Putamen (tissue), 1 donor: ENCODE data around the gene RGPD3.
"Not testable (repeated sequence)": the region's sequence is repeated elsewhere in the genome, so short reads cannot be mapped to it uniquely, and the experiment has no call there.

Source experiments
- DNase-seq: peaks from one replicate; pipeline ENCODE4 v3.0.0-alpha.2; 2016; ENCODE audit warnings: low spot score

The RGPD3 gene

DNA sequence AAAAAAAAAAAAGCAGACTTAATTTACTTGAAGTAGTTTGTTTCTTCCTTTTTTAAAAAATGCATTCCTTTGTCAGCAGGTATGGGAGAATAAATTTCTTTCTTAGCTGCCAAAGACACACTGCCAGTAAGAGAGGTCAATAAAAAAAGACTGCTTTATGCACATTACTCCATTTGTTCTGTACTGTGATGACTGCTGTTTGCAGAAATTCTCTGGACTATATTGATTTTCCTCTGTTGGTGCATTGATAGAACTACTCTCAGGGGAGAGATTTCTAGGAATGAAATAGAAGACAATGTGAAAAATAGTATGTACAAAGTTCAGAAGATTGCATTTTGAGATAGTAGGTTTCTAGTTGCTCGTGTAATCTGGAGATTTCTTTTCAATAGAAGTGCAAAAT is 11.3 kb upstream of the RGPD3 start:
- DNase-seq = not testable (repeated sequence)

- DNase-seq = not testable (repeated sequence)
Observed at GRCh38 chr2:106477647-106478046, 9.4 kb upstream of the RGPD3 start.

- not testable (repeated sequence) for DNase-seq
Observed at GRCh38 chr2:106470658-106471057, 2.4 kb upstream of the RGPD3 start.

GRCh38 chr2:106467516-106467915 is 697 bp downstream of the RGPD3 start:
- DNase-seq = not testable (repeated sequence)

DNA sequence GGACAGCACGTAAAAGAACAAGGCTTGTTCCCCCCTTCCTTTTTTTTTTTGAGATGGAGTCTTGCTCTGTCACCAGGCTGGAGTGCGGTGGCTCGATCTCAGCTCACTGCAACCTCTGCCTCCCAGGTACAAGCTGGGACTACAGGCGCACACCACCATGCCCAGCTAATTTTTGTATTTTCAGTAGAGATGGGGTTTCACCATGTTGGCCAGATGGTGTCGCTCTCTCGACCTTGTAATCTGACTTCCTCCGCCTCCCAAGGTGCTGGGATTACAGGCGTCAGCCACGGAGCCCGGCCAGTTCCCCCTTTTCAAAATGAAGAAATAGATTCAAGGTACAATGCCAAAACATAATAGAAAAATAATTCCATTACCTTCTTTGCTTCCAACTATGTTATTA is 6.3 kb downstream of the RGPD3 start:
- DNase-seq = not testable (repeated sequence)

DNA sequence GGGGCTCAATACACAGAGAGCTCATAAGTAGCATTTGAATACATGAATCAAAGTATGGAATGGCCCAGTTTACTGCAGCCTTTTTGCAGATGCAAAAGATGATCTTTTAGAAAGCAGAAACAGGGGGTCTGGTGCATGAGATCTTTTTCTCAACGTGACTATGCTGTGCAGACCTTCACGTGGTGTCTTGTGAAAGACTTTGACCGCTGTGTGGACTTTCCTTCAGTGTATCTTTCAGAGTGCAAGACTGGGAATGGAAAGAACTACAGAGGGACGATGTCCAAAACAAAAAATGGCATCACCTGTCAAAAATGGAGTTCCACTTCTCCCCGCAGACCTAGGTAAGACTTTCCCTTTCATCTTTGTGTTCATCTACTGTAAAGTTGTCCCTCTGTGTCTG is 77.5 kb downstream of the RGPD3 start:
- DNase-seq = not testable (repeated sequence)

DNA sequence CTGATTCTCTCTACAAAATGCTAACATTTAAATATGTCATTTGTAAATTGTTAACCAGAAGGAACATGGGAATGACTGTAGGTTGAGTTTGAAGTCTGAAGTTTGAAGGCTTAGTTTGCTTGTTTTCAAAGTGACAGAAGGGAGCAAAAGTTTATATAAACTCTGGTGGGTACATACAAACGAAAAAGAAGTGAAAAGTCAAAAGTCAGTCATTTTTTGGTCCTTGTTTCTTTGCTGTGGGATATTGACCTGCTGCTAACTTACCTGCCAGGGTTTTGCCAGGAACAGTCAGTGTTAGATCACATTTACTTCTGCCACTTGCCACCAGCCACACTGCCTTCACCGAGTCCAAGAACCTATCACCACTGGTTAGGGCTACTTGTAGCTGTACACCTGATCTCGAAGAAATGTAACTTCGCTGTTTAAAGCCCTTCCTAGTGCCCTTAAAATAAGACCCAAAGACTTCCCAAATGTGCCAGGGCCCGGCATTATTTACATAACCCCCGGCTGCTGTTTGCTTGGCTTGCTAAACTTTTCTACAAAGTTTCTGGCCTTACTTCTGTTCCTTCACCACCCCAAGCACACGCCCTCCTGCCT is 79.3 kb downstream of the RGPD3 start:
- DNase-seq = not testable (repeated sequence)

DNA sequence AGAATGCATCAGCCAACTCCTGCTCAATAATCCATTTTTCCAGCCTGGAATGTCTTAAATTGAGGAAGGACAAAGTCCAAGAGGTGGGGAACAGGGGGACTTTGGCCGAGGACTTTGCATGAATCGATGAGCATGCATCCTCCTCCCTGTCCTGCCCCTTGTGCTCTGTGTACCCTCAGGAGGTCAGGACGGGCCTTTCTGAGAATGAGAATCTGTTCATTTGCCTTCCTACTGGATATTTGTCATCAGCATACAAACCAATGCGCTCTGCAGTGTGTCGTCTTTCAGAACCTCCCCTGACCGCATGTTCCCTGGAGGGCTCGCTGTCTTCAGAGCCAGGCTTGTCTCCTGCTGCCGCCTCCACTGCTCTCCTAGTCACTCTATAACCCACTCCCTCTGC is 83.7 kb downstream of the RGPD3 start:
- not testable (repeated sequence) for DNase-seq

DNA sequence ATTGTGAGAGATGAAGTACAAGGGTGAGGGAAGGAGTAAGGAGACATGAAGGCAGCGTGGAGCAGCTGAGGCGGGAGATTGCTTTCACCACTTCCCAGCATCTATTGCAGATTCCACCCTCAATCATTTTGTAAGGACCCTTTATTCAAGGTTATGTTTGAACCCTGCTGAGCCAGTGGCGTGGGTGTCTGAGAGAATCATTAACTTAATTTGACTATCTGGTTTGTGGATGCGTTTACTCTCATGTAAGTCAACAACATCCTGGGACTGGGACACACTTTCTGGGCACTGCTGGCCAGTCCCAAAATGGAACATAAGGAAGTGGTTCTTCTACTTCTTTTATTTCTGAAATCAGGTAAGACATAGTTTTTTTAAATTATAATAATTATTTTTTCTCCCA is 86.3 kb downstream of the RGPD3 start:
- DNase-seq = not testable (repeated sequence)

DNA sequence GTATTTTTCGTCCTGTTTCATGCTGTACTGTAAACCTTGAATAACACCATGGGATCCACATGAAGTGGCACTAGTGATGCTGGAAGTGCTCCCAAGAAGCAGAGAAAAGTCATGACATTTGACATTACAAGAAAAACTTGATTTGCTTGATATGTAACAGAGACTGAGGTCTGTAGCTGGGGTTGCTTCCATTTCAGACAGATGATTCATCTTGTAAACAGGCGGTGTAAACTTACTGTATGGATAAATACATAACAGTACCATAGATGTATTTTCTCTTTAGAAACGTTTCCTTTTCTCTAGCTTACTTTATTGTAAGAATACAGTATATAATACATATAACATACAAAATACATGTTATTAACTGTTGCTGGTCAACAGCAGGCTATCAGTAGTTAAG is 88.6 kb downstream of the RGPD3 start:
- not testable (repeated sequence) for DNase-seq

- not testable (repeated sequence) for DNase-seq
Observed at GRCh38 chr2:106369182-106369581, 99.0 kb downstream of the RGPD3 start.

DNA sequence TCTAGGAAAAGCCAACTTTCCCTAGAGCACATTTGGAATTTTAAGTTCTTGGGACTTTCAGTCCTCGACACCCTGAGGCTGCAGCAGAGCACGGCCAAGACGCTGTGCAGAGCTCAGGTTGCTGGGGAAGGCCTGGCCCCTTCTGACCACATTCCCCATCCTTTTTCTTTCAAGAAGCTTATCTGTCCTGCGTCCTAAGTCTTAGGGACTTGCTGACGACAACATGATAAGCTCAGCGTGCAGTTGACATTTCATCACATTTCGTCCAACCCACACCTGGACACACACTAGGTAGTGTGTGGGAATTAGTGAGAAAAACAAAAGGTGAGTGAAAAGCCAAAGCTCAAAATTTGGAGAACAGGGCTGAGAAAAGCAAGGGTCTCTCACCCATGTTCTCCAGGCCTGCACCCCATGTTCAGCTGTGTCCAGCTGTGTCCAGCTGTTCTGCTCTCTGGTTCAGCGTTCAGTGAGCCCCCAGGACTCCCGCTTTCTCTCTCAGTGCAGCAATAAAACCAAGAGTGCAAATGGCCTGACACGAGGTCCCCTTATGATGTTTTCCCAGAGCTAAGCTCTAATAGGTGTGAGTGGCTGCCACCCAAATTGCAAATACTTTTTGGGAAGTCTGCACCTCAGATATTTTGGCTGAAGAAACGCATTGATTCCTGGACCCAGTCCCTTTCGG is 101.9 kb downstream of the RGPD3 start:
- no peak for DNase-seq

DNA sequence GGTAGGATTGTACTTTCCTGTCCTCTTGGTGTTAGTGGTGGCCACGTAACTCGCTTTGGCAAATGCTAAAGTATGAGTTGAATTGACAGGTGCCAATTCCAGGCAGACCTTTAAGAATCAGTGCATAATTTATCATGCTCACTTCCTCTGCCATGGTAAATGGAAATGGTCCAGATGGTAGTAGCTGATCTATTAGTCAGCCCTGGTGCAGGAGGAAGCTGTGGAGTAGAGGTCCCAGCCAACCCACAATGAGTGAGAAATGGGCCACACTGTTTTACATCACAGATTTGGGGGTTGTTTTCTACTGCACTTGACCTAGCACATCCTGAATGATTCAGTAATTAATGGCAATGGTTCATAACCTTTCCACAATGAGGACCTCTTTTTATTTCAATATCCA is 104.4 kb downstream of the RGPD3 start:
- DNase-seq = no peak

DNA sequence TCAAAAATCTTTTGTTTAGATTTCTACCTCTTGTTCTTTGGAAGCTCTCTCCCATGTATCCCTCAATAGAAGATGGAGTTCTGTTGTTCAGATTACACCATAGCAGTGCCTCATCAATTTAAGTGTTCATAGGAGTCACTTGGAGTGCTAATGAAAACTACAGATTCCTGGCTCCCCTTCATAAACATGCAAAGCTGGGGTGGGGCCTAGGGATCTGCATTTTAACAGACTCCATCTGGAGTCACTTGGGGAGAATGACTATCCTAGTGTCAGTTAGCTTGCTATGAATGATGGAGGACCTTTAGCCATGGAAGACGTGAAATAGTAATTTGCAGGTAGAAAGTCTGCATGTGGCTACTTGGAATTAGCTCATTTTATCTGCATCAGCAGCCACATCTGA is 105.4 kb downstream of the RGPD3 start:
- no peak for DNase-seq

DNA sequence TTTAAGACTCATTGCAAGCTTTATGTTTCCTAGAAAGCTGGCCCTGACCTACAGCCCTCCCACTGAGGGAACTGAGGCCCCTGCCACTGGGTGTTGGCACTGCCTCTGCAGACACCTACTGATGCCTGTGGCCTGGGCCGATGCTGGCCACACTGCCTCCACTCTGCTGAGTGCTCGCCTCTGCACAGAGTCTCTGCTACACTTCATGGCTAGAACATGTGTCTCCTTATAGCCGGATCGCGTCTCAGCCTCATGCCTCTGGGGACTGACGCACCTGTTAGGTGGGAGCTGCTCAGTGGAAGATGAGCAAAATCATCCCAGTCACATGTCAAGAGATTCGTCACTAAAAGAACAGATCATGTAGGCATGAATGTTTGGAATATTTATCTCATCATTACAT is 108.7 kb downstream of the RGPD3 start:
- no peak for DNase-seq

DNA sequence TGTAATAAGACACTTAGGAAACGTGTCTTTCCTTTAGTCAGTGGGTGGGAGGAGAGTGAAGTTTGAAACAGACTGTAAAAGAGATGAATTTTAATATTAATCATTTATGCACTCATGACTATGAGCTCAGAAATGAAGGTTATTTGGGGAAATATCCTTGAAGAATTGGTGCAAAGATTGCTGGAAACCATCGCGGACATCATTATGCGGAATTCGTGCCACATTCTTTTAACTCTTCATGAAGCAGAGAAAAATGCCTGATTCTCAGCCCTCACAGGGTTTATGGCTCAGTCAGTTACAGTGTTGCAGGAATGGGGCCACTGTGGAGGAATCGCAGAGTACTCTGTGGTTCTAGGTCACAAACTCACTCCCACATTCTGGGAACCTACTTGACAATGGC is 109.7 kb downstream of the RGPD3 start:
- no peak for DNase-seq

GRCh38 chr2:106358081-106358480 is 110.1 kb downstream of the RGPD3 start:
- no peak for DNase-seq

DNA sequence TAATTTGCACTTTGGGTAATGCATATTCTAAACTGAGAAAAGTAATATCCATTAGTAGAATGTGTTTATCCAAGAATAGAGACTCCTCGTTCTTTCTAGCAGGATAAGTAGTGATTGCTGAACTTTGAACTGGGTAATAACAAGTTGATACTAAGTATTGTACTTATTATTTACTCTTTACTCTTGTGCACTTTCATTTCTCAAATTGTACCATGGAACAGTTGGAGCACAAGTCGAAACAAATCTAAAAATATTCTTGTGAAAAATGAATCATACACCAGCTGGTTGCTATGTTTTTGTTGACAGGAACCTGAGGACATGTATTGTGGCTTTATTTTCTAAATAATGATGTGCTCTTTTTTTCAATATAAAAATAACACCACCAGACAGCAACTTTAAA is 111.9 kb downstream of the RGPD3 start:
- DNase-seq = no peak

DNA sequence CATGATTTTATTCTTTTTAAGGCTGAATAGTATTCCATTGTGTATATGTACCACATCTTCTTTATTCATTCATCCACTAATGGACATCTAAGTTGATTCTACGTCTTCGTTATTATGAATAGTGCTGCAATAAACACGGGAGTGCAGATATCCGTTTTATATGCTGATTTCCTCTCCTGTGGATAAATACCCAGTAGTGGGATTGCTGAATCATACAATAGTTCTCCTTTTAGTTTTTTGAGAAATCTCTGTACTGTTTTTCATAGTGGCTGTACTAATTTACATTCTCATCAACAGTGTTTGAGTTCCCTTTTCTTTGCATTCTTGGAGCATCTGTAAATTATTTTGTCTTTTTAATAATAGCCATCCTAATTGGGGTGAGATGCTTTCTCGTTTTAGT is 114.5 kb downstream of the RGPD3 start:
- no peak for DNase-seq

- no peak for DNase-seq
Observed at GRCh38 chr2:106350980-106351379, 117.2 kb downstream of the RGPD3 start.

- no peak for DNase-seq
Observed at GRCh38 chr2:106344302-106344701, 123.9 kb downstream of the RGPD3 start.

GRCh38 chr2:106343274-106343673 is 124.9 kb downstream of the RGPD3 start:
- no peak for DNase-seq

- no peak for DNase-seq
Observed at GRCh38 chr2:106342831-106343251, 125.4 kb downstream of the RGPD3 start.

GRCh38 chr2:106341666-106342065 is 126.5 kb downstream of the RGPD3 start:
- DNase-seq = no peak
